Measurements from ENCODE around the gene KLHL42. TPM values are rescaled to one million over a fixed set of nuclear protein-coding genes. Genes with fewer than 3 reads are reported as not detected.
A peak's percentile ranks its signal among the peaks of the same experiment; 100 is the strongest.

KLHL42 gene
- polyA plus RNA-seq, 2 of the 4 experiments (the other 2 are of a cell fraction): 15.2 to 29.1 TPM

DNA sequence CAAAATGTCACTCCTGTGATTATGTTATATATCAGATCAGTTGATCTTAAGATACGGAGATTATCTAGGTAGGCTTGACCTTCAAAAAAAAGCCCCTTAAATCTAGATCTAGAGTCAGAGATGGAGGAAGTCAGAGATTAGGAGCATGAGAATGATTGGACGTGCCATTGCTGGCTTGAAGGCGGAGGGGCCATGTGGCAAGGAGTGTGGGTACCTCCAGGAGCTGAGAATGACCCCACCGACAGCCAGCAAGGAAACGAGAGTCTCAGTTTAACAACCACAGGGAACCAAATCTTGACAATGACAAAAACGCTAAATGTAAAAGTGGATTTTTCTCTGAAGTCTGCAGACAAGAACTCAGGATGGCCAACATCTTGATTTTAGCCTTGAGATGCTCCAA lies 32.5 kb downstream of the KLHL42 start:
- ChIA-PET POLR2A (no interaction called here), CTCF (interaction anchor here (1.2 to 5.1 kb wide), 3 partner anchors 9 to 128 kb away, joined by 3 to 26 read pairs (median 6); no protein-coding TSS in a partner anchor)
- H3K9me3 ChIP-seq: no peaks in the 10 kb centered on the region
- H3K27ac ChIP-seq: no peak overlapping the region
- 52% methylated on average over 6 of the region's 6 CpGs for WGBS (ENCODE audit: missing lambda C conversion rate)
- no peak for TF ChIP-seq HOXB13 (CRISPR knock-in tag; IDR thresholded peaks at IDR 0.05; ENCODE audit: low read depth)
- no peak overlapping the region for H3K4me2 ChIP-seq
- ATAC-seq (no peak), DNase-seq (ENCODE audit: low read depth in 1 of 2, low spot score in 1 of 2) (no peak), FAIRE-seq (no peak)
- no peak overlapping the region for H3K4me3 ChIP-seq
- peaks cover 11% of the 10 kb centered on the region; the same call in 2 of the 3 replicates for H3K4me1 ChIP-seq

DNA sequence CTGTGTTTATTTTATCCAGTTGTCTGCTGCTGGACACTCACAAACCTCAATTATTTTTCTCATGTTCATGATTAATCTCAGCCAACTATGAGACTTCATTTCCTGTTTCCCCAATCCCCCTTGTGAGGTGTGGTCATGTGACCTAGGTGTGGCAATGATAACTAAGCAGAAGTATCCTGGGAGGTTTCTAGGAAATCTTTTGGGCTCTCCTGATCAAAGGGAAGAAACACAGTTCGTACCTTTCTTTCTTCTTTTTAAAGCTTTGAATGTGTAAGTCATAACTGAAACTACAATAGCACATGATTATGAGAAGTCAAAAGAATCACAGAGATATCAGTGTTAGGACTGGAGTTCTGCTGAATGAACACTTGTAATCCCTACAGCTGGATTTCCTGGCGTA lies 34.4 kb downstream of the KLHL42 start:
- POLR2A ChIA-PET: no interaction called here
- TF ChIP-seq, protein P1, sequence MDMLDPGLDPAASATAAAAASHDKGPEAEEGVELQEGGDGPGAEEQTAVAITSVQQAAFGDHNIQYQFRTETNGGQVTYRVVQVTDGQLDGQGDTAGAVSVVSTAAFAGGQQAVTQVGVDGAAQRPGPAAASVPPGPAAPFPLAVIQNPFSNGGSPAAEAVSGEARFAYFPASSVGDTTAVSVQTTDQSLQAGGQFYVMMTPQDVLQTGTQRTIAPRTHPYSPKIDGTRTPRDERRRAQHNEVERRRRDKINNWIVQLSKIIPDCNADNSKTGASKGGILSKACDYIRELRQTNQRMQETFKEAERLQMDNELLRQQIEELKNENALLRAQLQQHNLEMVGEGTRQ (IDR thresholded peaks at IDR 0.05): peak; percentile 29; the same call in 1 of the 2 replicates
- TF ChIP-seq TFCP2L1 (CRISPR knock-in tag; IDR thresholded peaks at IDR 0.05) (no peak), JUN (IDR thresholded peaks at IDR 0.05) (no peak)
- Histone ChIP-seq H3K9me3 (no peaks in the 10 kb centered on the region), H3K4me3 (no peak overlapping the region), H3K4me1 (peaks cover 11% of the 10 kb centered on the region; the same call in 2 of the 3 replicates), H3K4me2 (peak overlapping the region; percentile 31; the same call in 2 of the 3 replicates), H3K27ac (peak overlapping the region in 1 of 2 experiments; percentile 57; a peak in 3 of 6 replicates)
- DNase-seq (ENCODE audit: low read depth in 1 of 2, low spot score in 1 of 2): no peak
- no peak for ATAC-seq
- CTCF ChIA-PET: interaction anchor here (1.3 kb wide), 1 partner anchor 9 kb away, joined by 4 read pairs; no protein-coding TSS in a partner anchor
- FAIRE-seq: no peak
- WGBS (ENCODE audit: missing lambda C conversion rate): 83% methylated on average over 2 of the region's 2 CpGs

DNA sequence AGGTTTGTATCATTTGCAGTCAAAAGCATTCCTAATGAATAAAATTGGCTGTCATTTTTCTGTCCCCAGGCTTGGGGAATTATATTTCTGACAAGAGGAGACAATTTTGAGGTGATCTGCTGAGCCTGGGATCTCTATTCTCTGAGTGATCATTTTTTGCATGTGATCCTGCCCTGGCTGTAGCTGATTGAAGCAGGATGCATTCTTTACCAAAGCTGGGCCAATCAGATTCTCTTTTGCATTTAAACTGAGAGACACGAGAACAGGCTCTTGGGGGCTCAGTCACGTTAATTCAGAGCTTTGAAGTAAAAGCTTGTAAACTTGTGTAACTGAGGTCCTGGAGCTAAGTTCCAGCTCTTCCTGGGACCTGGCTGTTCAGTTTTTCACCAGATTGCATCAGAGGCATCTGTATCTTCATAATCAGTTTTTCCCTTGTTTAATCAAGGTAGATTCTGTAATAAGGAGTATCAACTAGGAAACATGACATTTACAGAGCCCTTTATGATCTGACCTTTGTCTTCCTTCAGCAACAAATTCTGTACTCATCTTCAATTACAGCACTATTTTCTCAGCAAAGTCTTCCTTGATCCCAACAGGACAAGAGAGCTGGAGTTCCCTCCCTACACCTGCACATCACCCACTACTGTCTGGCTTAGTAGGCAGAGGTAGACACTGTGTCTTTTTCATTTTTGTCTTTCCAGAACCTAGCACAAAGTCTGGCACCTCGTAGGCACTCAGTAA lies 35.0 kb downstream of the KLHL42 start:
- no peak overlapping the region for H3K4me3 ChIP-seq
- 44% methylated on average over 3 of the region's 3 CpGs for WGBS (ENCODE audit: missing lambda C conversion rate)
- FAIRE-seq (no peak), DNase-seq (ENCODE audit: low read depth in 1 of 2, low spot score in 1 of 2) (no peak), ATAC-seq (no peak)
- TF ChIP-seq ZNF302 (CRISPR knock-in tag; IDR thresholded peaks at IDR 0.05): no peak
- TF ChIP-seq MYC (IDR thresholded peaks at IDR 0.05; ENCODE audit: borderline replicate concordance, low read length): no peak
- TF ChIP-seq GATA3 (IDR thresholded peaks at IDR 0.05; ENCODE audit: borderline replicate concordance): no peak
- TF ChIP-seq, protein P2, sequence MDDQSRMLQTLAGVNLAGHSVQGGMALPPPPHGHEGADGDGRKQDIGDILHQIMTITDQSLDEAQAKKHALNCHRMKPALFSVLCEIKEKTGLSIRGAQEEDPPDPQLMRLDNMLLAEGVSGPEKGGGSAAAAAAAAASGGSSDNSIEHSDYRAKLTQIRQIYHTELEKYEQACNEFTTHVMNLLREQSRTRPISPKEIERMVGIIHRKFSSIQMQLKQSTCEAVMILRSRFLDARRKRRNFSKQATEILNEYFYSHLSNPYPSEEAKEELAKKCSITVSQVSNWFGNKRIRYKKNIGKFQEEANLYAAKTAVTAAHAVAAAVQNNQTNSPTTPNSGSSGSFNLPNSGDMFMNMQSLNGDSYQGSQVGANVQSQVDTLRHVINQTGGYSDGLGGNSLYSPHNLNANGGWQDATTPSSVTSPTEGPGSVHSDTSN (IDR thresholded peaks at IDR 0.05): no peak
- TF ChIP-seq, protein P3, sequence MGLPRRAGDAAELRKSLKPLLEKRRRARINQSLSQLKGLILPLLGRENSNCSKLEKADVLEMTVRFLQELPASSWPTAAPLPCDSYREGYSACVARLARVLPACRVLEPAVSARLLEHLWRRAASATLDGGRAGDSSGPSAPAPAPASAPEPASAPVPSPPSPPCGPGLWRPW (IDR thresholded peaks at IDR 0.05): no peak
- TF ChIP-seq ESRRA (IDR thresholded peaks at IDR 0.05; ENCODE audit: borderline replicate concordance, low read length): no peak
- no peak for TF ChIP-seq HDAC2 (IDR thresholded peaks at IDR 0.05)
- TF ChIP-seq JUNB (IDR thresholded peaks at IDR 0.05): no peak
- H3K4me1 ChIP-seq: peaks cover 11% of the 10 kb centered on the region; the same call in 2 of the 3 replicates
- peak overlapping the region; percentile 31; the same call in 2 of the 3 replicates for H3K4me2 ChIP-seq
- ChIA-PET POLR2A (interaction anchor here (1.0 kb wide), 1 partner anchor 35 kb away, joined by 4 read pairs; the partner anchor contains the start of genes KLHL42 and MANSC4), CTCF (interaction anchor here (1.3 kb wide), 1 partner anchor 9 kb away, joined by 4 read pairs; no protein-coding TSS in a partner anchor)
- H3K27ac ChIP-seq: peak overlapping the region; percentile 52 to 57; a peak in 4 of 6 replicates
- H3K9me3 ChIP-seq: no peaks in the 10 kb centered on the region

DNA sequence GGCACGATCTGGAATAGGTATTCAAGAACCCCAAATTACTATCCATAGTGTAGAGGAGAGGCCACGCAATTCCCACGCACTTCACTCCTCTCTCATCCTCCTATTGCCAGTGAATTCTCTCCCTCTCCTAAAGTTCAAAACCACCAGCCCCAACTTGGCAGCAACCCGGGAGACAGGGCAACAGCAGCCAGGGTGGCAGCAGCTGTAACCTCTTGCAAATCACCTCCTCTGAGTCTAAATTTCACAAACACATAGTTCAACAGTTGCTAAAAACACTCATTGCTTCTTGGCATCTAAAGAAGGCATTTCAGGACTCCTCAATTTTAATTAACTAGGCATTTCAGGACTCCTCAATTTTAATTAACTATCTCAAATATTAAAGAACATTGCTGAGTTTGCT lies 37.7 kb downstream of the KLHL42 start:
- FAIRE-seq: no peak
- no peak overlapping the region for H3K4me2 ChIP-seq
- ChIA-PET CTCF (interaction anchor here (0.6 kb wide), 1 partner anchor 22 kb away, joined by 3 read pairs; no protein-coding TSS in a partner anchor), POLR2A (no interaction called here)
- H3K4me1 ChIP-seq: peaks cover 16% of the 10 kb centered on the region; the same call in 2 of the 3 replicates
- no peaks in the 10 kb centered on the region for H3K9me3 ChIP-seq
- WGBS (ENCODE audit: missing lambda C conversion rate): 80% methylated on average over 4 of the region's 4 CpGs
- no peak for DNase-seq (ENCODE audit: low read depth in 1 of 2, low spot score in 1 of 2)
- ATAC-seq: no peak
- no peak overlapping the region for H3K4me3 ChIP-seq
- TF ChIP-seq, protein P4, sequence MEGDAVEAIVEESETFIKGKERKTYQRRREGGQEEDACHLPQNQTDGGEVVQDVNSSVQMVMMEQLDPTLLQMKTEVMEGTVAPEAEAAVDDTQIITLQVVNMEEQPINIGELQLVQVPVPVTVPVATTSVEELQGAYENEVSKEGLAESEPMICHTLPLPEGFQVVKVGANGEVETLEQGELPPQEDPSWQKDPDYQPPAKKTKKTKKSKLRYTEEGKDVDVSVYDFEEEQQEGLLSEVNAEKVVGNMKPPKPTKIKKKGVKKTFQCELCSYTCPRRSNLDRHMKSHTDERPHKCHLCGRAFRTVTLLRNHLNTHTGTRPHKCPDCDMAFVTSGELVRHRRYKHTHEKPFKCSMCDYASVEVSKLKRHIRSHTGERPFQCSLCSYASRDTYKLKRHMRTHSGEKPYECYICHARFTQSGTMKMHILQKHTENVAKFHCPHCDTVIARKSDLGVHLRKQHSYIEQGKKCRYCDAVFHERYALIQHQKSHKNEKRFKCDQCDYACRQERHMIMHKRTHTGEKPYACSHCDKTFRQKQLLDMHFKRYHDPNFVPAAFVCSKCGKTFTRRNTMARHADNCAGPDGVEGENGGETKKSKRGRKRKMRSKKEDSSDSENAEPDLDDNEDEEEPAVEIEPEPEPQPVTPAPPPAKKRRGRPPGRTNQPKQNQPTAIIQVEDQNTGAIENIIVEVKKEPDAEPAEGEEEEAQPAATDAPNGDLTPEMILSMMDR (IDR thresholded peaks at IDR 0.05): no peak
- no peak for TF ChIP-seq NFE2L2 (conservative IDR thresholded peaks at IDR 0.05; ENCODE audit: low read length)
- no peak for TF ChIP-seq RCOR1 (IDR thresholded peaks at IDR 0.05; ENCODE audit: low read depth, low read length)
- TF ChIP-seq ZFP36 (IDR thresholded peaks at IDR 0.05; ENCODE audit: borderline replicate concordance, partially characterized antibody): no peak
- no peak for TF ChIP-seq HOXB5 (CRISPR knock-in tag; IDR thresholded peaks at IDR 0.05)
- no peak for TF ChIP-seq RFX5 (IDR thresholded peaks at IDR 0.05)
- H3K27ac ChIP-seq: no peak overlapping the region
